RWPE2 (cell line): ENCODE results near the gene IQCE.

Source experiments
- ATAC-seq: fragments of 200-7000 bp; cut with Tn5 transposase; 3 replicates; pipeline ENCODE4 v1.9.1; 2021; ENCODE audit warnings: low read depth
- DNase-seq: peaks from one replicate; pipeline ENCODE4 v3.0.0-alpha.2; 2020; ENCODE audit warnings: low spot score
- H3K27ac ChIP-seq: fragments of 450-650 bp; 2 replicates; pipeline ENCODE4 v1.5.1; 2017; ENCODE audit warnings: mild to moderate bottlenecking; ENCODE audit not compliant: poor library complexity, severe bottlenecking
- H3K27me3 ChIP-seq: fragments of 250-450 bp; sonication (Bioruptor Pico); 2 replicates; pipeline ENCODE4 v1.5.1; 2021; ENCODE audit warnings: mild to moderate bottlenecking, moderate library complexity; ENCODE audit not compliant: insufficient read depth, poor library complexity, severe bottlenecking
- H3K36me3 ChIP-seq: fragments of 250-450 bp; sonication (Bioruptor Pico); 2 replicates; pipeline ENCODE4 v1.5.1; 2020; ENCODE audit warnings: low read depth, mild to moderate bottlenecking, moderate library complexity
- H3K4me1 ChIP-seq: fragments of 250-450 bp; sonication (Bioruptor Pico); 2 replicates; pipeline ENCODE4 v1.5.1; 2021; ENCODE audit warnings: mild to moderate bottlenecking, moderate library complexity; ENCODE audit not compliant: insufficient read depth, poor library complexity, severe bottlenecking
- H3K4me3 ChIP-seq: fragments of 250-450 bp; sonication (Bioruptor Pico); 2 replicates; pipeline ENCODE4 v1.5.1; 2021; ENCODE audit warnings: mild to moderate bottlenecking, moderate library complexity; ENCODE audit not compliant: severe bottlenecking
- H3K9me3 ChIP-seq: fragments of 250-450 bp; sonication (Bioruptor Pico); 2 replicates; pipeline ENCODE4 v1.5.1; 2021; ENCODE audit warnings: mild to moderate bottlenecking, moderate library complexity; ENCODE audit not compliant: severe bottlenecking
- CTCF ChIP-seq: fragments of 450-650 bp; IDR thresholded peaks from one replicate; pipeline ENCODE4 v1.5.1; 2017; ENCODE audit warnings: mild to moderate bottlenecking, moderate library complexity; ENCODE audit not compliant: poor library complexity, severe bottlenecking

The IQCE gene

GRCh38 chr7:2617325-2617905 lies 58.6 kb downstream of the IQCE start:
- Histone ChIP-seq H3K27ac (no peak overlapping the region), H3K36me3 (no peaks in the 10 kb centered on the region), H3K4me3 (no peak overlapping the region), H3K27me3 (no peaks in the 10 kb centered on the region), H3K9me3 (no peaks in the 10 kb centered on the region), H3K4me1 (no peaks in the 10 kb centered on the region)
- TF ChIP-seq CTCF, result no peak
- no peak for DNase-seq
- ATAC-seq, result no peak

- H3K36me3 ChIP-seq, result no peaks in the 10 kb centered on the region
- no peaks in the 10 kb centered on the region for H3K4me1 ChIP-seq
- no peak overlapping the region for H3K4me3 ChIP-seq
- DNase-seq, result no peak
- H3K27ac ChIP-seq, result no peak overlapping the region
- H3K9me3 ChIP-seq, result no peaks in the 10 kb centered on the region
- ATAC-seq, result no peak
- no peaks in the 10 kb centered on the region for H3K27me3 ChIP-seq
- no peak for TF ChIP-seq CTCF
Measured at GRCh38 chr7:2619116-2619515, 60.3 kb downstream of the IQCE start.

GRCh38 chr7:2621061-2621828 lies 62.5 kb downstream of the IQCE start:
- no peak overlapping the region for H3K27ac ChIP-seq
- DNase-seq (no peak), ATAC-seq (no peak)
- H3K9me3 ChIP-seq, result no peaks in the 10 kb centered on the region
- no peak for TF ChIP-seq CTCF
- H3K4me1 ChIP-seq, result no peaks in the 10 kb centered on the region
- no peaks in the 10 kb centered on the region for H3K27me3 ChIP-seq
- H3K36me3 ChIP-seq, result no peaks in the 10 kb centered on the region
- H3K4me3 ChIP-seq, result no peak overlapping the region

GRCh38 chr7:2621948-2622640 lies 63.3 kb downstream of the IQCE start:
- no peak for DNase-seq
- H3K4me3 ChIP-seq, result no peak overlapping the region
- no peaks in the 10 kb centered on the region for H3K4me1 ChIP-seq
- no peaks in the 10 kb centered on the region for H3K9me3 ChIP-seq
- no peak for TF ChIP-seq CTCF
- no peak for ATAC-seq
- no peak overlapping the region for H3K27ac ChIP-seq
- H3K27me3 ChIP-seq, result no peaks in the 10 kb centered on the region
- H3K36me3 ChIP-seq, result no peaks in the 10 kb centered on the region
